HCT116 (cell line): ENCODE measurements around the gene CDYL.

Experiments
- EZH2phosphoT487 ChIP-seq: fragments of 200-600 bp; IDR thresholded peaks from 2 replicates; pipeline ENCODE4 v1.6.1; 2018; ENCODE audit warnings: antibody characterized with exemption, borderline replicate concordance
- MAX ChIP-seq: IDR thresholded peaks from 2 replicates; pipeline ENCODE4 v1.6.1; 2012
- POLR2AphosphoS5 ChIP-seq: IDR thresholded peaks from 2 replicates; pipeline ENCODE4 v1.6.1; 2011; ENCODE audit warnings: mild to moderate bottlenecking, low read depth, low read length, moderate library complexity

GRCh38 chr6:4846387-4846786 is 70.2 kb downstream of the CDYL start:
- TF ChIP-seq MAX (no peak), EZH2phosphoT487 (no peak), POLR2AphosphoS5 (no peak)
